ENCODE results near the gene UNC13C.

DNA sequence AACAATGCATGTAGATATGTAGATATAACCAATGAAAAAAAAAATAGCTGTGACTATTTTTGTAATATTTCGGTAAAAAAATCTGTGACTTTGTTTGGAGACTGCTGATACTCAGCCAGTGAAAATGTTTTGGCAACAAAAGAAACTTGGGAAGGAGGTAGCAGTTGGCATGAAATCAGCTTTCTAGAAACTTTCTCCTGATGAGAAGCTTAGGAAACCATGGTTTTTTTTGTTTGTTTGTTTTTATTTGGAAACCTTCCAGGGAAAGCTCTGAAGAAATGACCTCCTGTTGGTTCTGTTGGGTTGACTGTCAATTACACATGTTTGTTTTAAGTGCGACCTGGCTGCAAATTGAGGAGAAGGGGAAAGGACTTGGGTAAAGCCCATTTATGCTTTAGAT is 445.9 kb downstream of the UNC13C start:
- TF ChIP-seq, protein P1, sequence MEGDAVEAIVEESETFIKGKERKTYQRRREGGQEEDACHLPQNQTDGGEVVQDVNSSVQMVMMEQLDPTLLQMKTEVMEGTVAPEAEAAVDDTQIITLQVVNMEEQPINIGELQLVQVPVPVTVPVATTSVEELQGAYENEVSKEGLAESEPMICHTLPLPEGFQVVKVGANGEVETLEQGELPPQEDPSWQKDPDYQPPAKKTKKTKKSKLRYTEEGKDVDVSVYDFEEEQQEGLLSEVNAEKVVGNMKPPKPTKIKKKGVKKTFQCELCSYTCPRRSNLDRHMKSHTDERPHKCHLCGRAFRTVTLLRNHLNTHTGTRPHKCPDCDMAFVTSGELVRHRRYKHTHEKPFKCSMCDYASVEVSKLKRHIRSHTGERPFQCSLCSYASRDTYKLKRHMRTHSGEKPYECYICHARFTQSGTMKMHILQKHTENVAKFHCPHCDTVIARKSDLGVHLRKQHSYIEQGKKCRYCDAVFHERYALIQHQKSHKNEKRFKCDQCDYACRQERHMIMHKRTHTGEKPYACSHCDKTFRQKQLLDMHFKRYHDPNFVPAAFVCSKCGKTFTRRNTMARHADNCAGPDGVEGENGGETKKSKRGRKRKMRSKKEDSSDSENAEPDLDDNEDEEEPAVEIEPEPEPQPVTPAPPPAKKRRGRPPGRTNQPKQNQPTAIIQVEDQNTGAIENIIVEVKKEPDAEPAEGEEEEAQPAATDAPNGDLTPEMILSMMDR (IDR thresholded peaks at IDR 0.05), result no peak
- TF ChIP-seq POLR2AphosphoS5 (IDR thresholded peaks at IDR 0.05; ENCODE audit: insufficient read depth in 1 of 2, low read depth in 1 of 2), result no peak
- no peak for TF ChIP-seq POLR2A (IDR thresholded peaks at IDR 0.05)

Data from vagina (tissue), 2 donors.